SK-N-SH treated with all-trans-retinoic acid at 6 μM for 48 hours (cell line): ENCODE measurements around the gene SLC17A3.

Experiments
- ATAC-seq: fragments of 200-7000 bp; cut with Tn5 transposase; 3 replicates; pipeline ENCODE4 v1.9.1; 2020; ENCODE audit warnings: mild to moderate bottlenecking, moderate library complexity
- ARNTL ChIP-seq: fragments of 450-650 bp; formaldehyde crosslinking; IDR thresholded peaks from 2 replicates; pipeline ENCODE4 v1.5.0; 2020; ENCODE audit warnings: low read depth, mild to moderate bottlenecking, moderate library complexity, borderline replicate concordance
- BACH2 ChIP-seq: fragments of 250-450 bp; sonication (Bioruptor Pico); IDR thresholded peaks from 2 replicates; pipeline ENCODE4 v1.9.0; 2021; ENCODE audit warnings: mild to moderate bottlenecking, borderline replicate concordance
- CREB5 ChIP-seq: fragments of 250-450 bp; sonication (Bioruptor Pico); IDR thresholded peaks from 2 replicates; pipeline ENCODE4 v1.5.1; 2020; ENCODE audit warnings: low read depth, mild to moderate bottlenecking, moderate library complexity
- CSDC2 ChIP-seq: fragments of 250-450 bp; sonication (Bioruptor Pico); IDR thresholded peaks from 2 replicates; pipeline ENCODE4 v1.5.0; 2020; ENCODE audit warnings: mild to moderate bottlenecking, moderate library complexity
- CSRNP3 ChIP-seq: fragments of 250-450 bp; sonication (Bioruptor Pico); IDR thresholded peaks from 2 replicates; pipeline ENCODE4 v1.5.1; 2021; ENCODE audit warnings: mild to moderate bottlenecking, moderate library complexity
- GLIS3 ChIP-seq: fragments of 250-450 bp; sonication (Bioruptor Pico); IDR thresholded peaks from 2 replicates; pipeline ENCODE4 v1.5.0; 2020; ENCODE audit warnings: mild to moderate bottlenecking, moderate library complexity
- ISL1 ChIP-seq: fragments of 250-450 bp; sonication (Bioruptor Pico); IDR thresholded peaks from 2 replicates; pipeline ENCODE4 v2.1.2; 2022; ENCODE audit warnings: mild to moderate bottlenecking, moderate library complexity
- OSR1 ChIP-seq: fragments of 250-450 bp; sonication (Bioruptor Pico); IDR thresholded peaks from 2 replicates; pipeline ENCODE4 v1.8.0; 2022; ENCODE audit warnings: moderate library complexity, mild to moderate bottlenecking, inconsistent platforms
- PATZ1 ChIP-seq: fragments of 250-450 bp; sonication (Bioruptor Pico); IDR thresholded peaks from 2 replicates; pipeline ENCODE4 v1.8.0; 2020; ENCODE audit warnings: mild to moderate bottlenecking, moderate library complexity, borderline replicate concordance
- POU6F1 ChIP-seq: fragments of 250-450 bp; sonication (Bioruptor Pico); IDR thresholded peaks from 2 replicates; pipeline ENCODE4 v1.8.0; 2021; ENCODE audit warnings: low read depth, mild to moderate bottlenecking, moderate library complexity, borderline replicate concordance
- PPARA ChIP-seq: fragments of 250-450 bp; sonication (Bioruptor Pico); IDR thresholded peaks from 2 replicates; pipeline ENCODE4 v1.5.0; 2020; ENCODE audit warnings: mild to moderate bottlenecking, borderline replicate concordance
- RARB ChIP-seq: fragments of 250-450 bp; sonication (Bioruptor Pico); IDR thresholded peaks from 2 replicates; pipeline ENCODE4 v1.8.0; 2021; ENCODE audit warnings: mild to moderate bottlenecking, moderate library complexity
- TCF4 ChIP-seq: fragments of 250-450 bp; sonication (Bioruptor Pico); IDR thresholded peaks from 2 replicates; pipeline ENCODE4 v1.8.0; 2021; ENCODE audit warnings: mild to moderate bottlenecking, moderate library complexity, borderline replicate concordance
- TOX ChIP-seq: fragments of 250-450 bp; sonication (Bioruptor Pico); IDR thresholded peaks from 2 replicates; pipeline ENCODE4 v1.8.0; 2021; ENCODE audit warnings: mild to moderate bottlenecking, moderate library complexity, borderline replicate concordance
- TSHZ2 ChIP-seq: fragments of 250-450 bp; sonication (Bioruptor Pico); IDR thresholded peaks from 2 replicates; pipeline ENCODE4 v1.5.0; 2020; ENCODE audit warnings: mild to moderate bottlenecking, moderate library complexity
- ZC3H10 ChIP-seq: fragments of 250-450 bp; sonication (Bioruptor Pico); IDR thresholded peaks from 2 replicates; pipeline ENCODE4 v1.5.1; 2021; ENCODE audit warnings: mild to moderate bottlenecking, moderate library complexity
- ZFP3 ChIP-seq: fragments of 250-450 bp; sonication (Bioruptor Pico); IDR thresholded peaks from 2 replicates; pipeline ENCODE4 v1.5.0; 2020; ENCODE audit warnings: mild to moderate bottlenecking, moderate library complexity
- ZFP30 ChIP-seq: fragments of 450-650 bp; formaldehyde crosslinking; IDR thresholded peaks from 2 replicates; pipeline ENCODE4 v1.5.0; 2022; ENCODE audit warnings: mild to moderate bottlenecking, moderate library complexity
- ZNF565 ChIP-seq: fragments of 450-650 bp; formaldehyde crosslinking; conservative IDR thresholded peaks from 2 replicates; pipeline ENCODE4 v1.5.0; 2020; ENCODE audit warnings: low read depth, mild to moderate bottlenecking, moderate library complexity
- ZNF8 ChIP-seq: fragments of 450-650 bp; formaldehyde crosslinking; IDR thresholded peaks from 2 replicates; pipeline ENCODE4 v1.5.0; 2020; ENCODE audit warnings: mild to moderate bottlenecking, moderate library complexity

SLC17A3 gene

GRCh38 chr6:25922301-25922700 is 48.3 kb upstream of the SLC17A3 start:
- no peak for ATAC-seq
- 0 out of 2 replicates have a peak, but pooled peaks have one; percentile 8 for TF ChIP-seq ISL1 (CRISPR knock-in tag)
- TF ChIP-seq PPARA: no peak
- TF ChIP-seq TCF4 (CRISPR knock-in tag): no peak
- TF ChIP-seq, all 23 proteins: peak for 1

GRCh38 chr6:25921525-25922203 is 47.6 kb upstream of the SLC17A3 start:
- no peak for ATAC-seq
- TF ChIP-seq ZC3H10 (CRISPR knock-in tag) (no peak), CSDC2 (no peak), PPARA (no peak), CSRNP3 (no peak), POU6F1 (CRISPR knock-in tag) (no peak), ZFP3 (CRISPR knock-in tag) (no peak), ZNF565 (CRISPR knock-in tag) (no peak)

- TF ChIP-seq GLIS3 (CRISPR knock-in tag): no peak
- TF ChIP-seq ARNTL (CRISPR knock-in tag): no peak
- TF ChIP-seq RARB (CRISPR knock-in tag): no peak
- TF ChIP-seq ZFP3 (CRISPR knock-in tag): no peak
- TF ChIP-seq CSDC2: no peak
- TF ChIP-seq OSR1: no peak
- TF ChIP-seq TCF4 (CRISPR knock-in tag): no peak
- no peak for TF ChIP-seq ZNF8 (CRISPR knock-in tag)
- TF ChIP-seq CREB5 (CRISPR knock-in tag): no peak
- TF ChIP-seq, all 23 proteins: peak for 0
- no peak for ATAC-seq
These were observed 45.6 kb upstream of the SLC17A3 start for GRCh38 chr6:25919657-25920056.

- ATAC-seq: no peak
- TF ChIP-seq PATZ1 (no peak), CSDC2 (no peak), OSR1 (no peak), TSHZ2 (CRISPR knock-in tag) (no peak), ZFP30 (CRISPR knock-in tag) (no peak), ZNF8 (CRISPR knock-in tag) (no peak), ZNF565 (CRISPR knock-in tag) (no peak), TCF4 (CRISPR knock-in tag) (no peak), TOX (CRISPR knock-in tag) (no peak), ZFP3 (CRISPR knock-in tag) (no peak), BACH2 (no peak)
These were observed 44.1 kb upstream of the SLC17A3 start for GRCh38 chr6:25918083-25918683.
